GM21737 (cell line): Measurements from ENCODE around the gene EYS.

Experiments used
- ATAC-seq: cut with Tn5 transposase; IDR thresholded peaks from one replicate; pipeline ENCODE4 v1.9.1; 2021; ENCODE audit warnings: mild to moderate bottlenecking, moderate library complexity; ENCODE audit not compliant: unreplicated experiment

Gene EYS

DNA sequence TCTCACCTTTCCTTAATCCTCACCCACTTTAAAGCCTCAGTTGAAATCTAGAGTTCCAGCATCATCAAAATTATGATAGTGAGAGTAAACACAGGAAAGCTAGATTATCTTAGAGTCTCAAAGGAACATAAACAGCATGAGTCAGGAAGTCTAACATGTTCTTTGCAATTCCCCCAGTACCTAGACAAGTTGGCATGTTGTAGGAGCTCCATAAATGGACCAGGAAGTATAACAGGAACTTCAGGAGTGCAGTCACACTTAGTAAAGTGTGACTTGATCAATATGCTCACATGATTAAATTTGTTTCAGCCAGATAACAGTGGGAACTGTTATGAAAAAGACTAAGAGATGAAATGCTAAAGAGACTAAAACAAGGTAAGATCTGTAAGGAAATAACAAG is 834.4 kb downstream of the EYS start:
- ATAC-seq: no peak

GRCh38 chr6:64861039-64861651 is 845.9 kb downstream of the EYS start:
- ATAC-seq: no peak

- no peak for ATAC-seq
Measured at GRCh38 chr6:64860203-64860602, 846.8 kb downstream of the EYS start.

DNA sequence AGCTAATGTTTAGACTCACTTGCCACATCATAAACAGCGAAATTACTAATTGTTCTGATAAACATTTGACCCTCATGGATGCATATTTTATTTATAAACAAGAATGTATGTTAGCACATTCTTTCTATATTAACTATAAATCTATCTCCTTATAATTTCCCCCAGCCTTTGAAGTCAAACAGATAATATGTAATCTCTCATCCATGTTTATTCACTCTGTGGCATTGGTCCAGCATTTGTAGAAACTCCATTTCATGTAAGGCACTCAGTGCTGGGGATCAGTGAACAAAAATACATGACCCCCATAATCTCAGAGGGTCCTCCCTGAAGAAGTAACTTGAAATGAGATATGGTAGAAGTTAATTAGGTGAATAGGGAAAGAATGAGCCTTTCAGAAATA is 856.9 kb downstream of the EYS start:
- no peak for ATAC-seq

GRCh38 chr6:64848467-64848866 is 858.6 kb downstream of the EYS start:
- no peak for ATAC-seq

DNA sequence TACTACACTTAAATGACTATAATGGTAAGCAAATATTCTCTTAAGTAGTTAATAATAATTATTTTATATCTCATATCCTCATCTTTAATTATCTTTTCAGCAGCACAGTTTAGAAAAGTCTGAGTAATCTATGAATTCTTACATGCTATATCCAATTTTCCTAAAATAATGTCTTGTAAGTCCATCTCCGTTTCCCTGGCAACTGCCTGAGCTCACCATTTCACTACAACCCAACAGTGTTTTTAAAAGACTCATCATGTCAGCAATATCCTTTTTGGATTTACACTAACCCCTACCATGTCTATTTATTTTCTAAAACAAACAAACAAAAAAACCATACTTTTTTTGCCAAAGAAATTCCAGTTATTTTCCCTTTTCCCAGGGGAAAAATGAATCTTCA is 859.6 kb downstream of the EYS start:
- no peak for ATAC-seq

DNA sequence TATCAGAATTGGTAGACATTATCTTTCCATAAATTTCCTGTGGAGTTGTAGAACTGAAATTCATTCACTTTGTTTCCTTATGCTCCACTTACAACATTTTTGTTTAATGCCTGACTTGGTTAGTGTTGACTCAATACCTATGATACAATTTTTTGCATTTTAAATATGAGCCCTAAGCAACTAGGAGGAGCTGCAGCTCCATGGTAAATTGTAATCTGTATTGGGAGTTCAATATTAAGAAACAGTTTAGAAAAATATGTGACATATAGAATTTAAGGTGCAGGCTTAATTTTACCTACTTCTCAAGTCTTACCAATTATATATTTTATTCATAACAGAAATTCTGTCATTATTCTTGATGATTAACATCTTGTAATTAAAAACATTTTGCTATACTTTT is 868.3 kb downstream of the EYS start:
- ATAC-seq: no peak

DNA sequence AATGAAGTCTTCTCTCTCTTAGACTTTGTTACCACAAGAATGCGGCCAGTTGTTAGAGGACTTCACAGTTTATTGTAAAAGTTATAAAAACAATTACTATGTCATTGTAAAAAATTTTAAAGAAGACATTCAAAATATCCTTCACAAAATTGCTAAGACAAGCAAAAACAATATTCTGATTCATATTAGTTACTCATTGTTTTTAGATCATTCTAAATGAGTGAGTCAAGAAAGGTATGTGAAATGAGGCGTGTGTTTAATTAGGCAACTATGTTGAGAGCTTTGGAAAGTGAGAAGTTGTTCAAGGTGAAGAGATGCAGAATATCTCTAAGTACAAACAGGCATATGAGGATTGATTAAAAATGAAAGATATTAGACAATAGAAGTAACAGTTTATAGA is 875.3 kb downstream of the EYS start:
- no peak for ATAC-seq

DNA sequence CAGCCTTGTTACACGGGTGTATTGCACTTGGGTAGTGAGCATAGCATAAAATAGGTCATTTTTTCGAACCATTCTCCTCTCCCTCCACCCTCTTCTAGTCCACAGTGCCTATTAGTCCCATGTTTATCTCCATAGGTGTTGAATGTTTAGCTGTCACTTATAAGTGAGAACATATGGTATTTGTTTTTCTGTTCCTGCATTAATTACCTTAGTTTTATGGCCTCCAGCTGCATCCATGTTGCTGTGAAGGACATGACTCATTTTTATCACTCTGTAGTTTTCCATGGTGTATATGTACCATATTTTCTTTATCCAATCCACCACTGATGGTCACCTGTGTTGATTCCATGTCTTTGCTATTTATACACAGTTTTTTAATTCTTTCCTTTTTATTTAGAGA is 889.5 kb downstream of the EYS start:
- ATAC-seq: no peak

- no peak for ATAC-seq
Measured at GRCh38 chr6:64815718-64816117, 891.3 kb downstream of the EYS start.

GRCh38 chr6:64812138-64812537 is 894.9 kb downstream of the EYS start:
- no peak for ATAC-seq

- no peak for ATAC-seq
Measured at GRCh38 chr6:64811119-64811518, 895.9 kb downstream of the EYS start.

DNA sequence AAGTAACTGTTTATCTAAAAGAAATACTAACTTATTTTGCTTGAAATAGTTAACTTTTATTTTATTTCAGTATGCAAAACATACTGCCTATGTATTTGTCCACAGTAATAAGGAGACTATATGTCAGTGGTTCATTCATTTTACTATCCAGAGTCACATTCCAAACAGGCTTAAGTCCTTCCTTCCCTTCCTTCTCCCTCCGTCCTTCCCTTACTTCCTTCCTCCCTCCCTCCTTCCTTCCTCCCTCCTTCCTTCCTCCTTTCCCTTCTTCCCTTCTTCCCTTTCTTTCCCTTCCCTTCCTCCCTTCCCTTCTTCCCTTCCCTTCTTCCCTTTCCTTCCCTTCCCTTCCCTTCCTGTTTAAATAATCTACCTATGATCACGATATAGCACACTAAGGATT is 899.2 kb downstream of the EYS start:
- ATAC-seq: no peak

DNA sequence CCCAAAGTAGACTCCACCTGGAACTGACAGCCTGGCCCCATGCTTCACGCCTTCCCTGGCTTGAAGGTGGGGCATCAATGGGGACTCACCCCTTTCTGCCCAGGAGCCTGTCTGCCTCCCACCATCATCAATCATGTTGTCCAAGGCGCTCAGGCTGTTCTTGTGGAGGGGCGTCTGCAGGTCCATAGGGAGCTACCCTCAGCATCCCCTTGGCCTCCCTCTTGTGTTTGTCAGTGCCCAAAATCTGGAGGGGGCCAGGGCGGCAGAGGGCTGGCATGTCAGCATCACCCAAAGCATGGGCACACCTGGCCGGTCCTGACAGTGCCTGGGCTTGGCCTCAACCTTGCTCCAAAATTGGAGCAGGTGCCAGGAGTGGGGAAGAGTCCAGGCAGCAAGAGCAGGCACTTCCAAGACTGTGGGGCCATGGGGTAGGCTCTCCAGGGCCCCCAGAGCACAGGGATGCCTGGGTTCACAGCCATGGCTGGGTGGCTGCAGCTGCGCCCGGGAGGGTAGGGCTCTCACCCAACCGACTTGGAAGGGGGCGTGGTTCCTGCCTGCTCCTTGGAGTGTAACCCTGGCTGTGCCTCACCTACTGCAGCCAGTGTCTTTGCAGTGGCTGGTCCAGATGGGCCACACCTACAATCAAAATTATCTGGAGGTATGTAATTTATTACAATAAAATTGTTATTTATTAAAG is 903.4 kb downstream of the EYS start:
- ATAC-seq: no peak

- ATAC-seq: no peak
Measured at GRCh38 chr6:64792534-64792933, 914.5 kb downstream of the EYS start.

DNA sequence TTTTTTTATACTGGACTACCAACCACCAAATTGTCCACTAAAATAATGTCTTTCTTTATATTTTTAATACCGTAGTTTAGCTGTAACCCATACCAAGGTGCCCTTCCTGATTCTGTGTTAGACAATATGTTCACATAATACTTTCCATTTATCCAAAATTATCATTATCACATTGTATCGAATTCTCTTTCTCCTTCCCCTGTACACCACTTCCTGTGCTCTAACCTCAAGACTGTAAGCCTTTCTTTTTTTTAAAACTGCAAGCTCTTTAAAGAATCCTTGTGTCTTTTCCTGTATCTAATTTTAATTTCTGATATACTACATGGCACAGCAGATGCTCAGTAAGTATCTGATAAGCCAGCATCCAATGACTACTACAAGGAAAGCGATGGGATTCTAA is 917.5 kb downstream of the EYS start:
- ATAC-seq: no peak

GRCh38 chr6:64786736-64787135 is 920.3 kb downstream of the EYS start:
- ATAC-seq: no peak

DNA sequence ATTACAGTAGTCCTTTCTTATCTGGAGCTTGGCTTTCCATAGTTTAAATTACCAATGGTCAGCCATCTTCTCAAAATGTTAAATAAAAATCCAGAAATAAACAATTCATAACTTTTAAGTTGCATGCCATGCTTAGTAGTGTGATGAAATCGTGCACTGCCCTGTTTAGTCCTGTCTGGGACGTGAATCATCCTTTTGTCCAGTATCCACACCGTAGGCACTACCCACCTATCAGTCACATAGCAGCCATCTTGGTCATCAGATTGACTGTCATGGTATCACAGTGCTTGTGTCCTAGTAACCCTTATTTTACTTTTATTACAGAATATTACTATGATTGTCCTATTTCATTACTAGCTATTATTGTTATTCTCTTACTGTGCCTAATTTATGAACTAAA is 924.1 kb downstream of the EYS start:
- no peak for ATAC-seq

DNA sequence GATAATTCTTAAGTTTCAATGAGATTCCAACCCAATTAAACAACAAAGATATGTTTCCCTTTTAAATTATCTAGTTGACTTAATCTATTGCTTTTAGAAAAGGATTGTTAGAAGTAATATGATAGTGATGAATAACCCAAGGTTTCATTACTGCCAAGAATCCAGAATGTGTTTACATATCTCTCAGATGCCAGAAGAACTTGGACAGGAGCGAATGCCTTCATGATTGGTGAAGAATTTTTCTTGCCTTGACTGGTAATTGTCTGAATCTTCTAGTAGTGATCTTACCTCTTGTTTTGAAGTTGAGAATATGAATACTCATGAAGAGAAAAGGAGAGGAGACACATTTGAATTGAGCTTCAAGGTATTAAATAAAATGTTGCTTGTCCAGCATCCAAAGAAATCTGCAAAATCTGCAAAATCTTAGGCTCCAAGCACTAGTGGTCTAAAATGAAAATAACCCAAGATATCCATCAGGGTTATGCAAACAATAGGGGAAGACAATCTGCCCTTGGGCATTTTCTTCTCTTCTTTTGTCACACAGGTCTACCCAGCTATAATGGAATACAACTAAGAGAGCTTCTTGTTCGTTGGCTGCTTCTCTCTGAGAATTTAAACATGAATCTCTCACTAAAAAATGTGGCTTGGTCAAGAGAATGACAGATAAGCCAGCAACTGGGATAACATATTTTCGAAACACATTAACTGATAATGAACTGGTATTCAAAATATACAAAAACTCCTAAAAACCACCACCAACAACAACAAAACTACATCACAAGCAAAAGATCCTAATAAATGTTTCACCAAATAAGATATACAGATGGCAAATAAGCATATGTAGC is 928.9 kb downstream of the EYS start:
- ATAC-seq: no peak

DNA sequence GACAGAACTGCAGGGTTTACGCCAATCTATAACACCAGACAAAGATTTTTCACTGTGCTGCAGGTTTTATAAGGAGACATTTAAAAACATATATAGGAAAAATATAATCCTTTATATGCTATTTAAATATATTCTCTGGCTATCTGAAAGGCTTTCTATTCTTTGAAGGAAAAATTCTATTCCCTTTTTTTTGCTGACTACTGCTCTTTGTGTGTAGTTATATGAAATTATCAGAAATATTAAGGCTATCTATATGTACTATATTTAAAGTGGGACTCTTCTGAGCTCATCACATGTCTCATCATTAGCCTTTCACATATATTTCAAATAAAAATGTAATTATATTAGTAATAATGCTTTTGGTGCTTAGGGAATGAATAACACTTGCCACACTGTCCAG is 930.7 kb downstream of the EYS start:
- ATAC-seq: no peak

DNA sequence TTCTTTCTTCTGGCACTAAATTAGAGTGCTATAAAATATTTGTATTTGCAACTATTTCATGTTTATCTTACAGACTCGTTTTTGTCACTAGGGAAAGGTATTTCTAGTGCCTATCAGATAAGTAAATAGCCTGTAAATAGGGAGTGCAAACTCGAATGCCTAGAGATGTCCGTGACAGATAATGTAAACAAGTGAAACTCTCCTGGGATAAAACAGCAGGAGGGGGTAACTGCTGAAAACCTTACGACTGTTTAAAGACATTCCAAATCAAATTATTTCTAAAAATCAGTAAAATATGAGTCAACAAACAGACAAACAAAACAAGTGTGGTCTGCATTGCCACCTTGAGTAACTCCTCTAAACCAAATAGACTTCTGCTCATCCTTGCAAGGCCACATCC is 932.1 kb downstream of the EYS start:
- no peak for ATAC-seq

GRCh38 chr6:64750910-64751309 is 956.1 kb downstream of the EYS start:
- no peak for ATAC-seq
